ENCODE results near the gene SNRNP48.
A peak's percentile ranks its signal among the peaks of the same experiment; 100 is the strongest.

SNRNP48 gene

DNA sequence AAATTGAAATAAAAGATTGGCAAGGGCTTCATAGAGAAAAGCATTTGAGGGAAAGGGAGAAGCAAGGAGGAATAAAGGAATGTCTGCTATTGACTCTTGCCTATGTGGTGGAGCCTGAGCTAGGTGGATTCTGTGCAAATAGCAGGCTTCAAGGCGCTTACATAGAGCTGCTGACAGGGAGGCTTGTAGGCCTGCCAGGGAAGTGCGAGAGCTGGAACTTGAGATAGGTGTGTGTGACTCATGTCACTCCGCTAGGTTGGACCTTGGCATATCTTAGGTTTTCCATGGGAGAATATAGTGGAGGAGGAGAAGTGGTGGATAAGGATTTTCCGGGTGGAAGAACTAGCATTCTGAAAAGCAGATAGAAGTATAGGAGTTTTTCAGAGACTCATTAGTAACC lies 14.0 kb downstream of the SNRNP48 start:
- DNase-seq = no peak

DNA sequence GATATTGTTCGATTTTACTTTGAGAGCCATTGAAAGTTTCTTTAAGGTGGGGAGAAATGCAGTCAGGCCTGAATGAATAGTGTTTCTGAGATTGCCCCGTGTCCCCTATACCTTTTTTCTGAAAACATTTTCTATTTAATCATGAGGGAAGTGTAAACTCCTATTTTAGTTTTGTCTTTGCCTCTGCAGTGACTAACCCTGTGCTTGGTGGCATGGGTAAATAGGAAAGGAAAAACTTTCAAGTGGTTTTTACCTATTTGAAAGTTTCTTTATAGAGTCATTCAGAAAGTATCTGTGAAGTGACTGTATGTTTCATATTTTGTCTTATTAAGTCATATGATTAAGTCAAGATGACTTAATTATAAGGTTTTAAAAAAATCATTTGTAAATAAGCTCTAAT lies 14.5 kb downstream of the SNRNP48 start:
- no peak for DNase-seq

DNA sequence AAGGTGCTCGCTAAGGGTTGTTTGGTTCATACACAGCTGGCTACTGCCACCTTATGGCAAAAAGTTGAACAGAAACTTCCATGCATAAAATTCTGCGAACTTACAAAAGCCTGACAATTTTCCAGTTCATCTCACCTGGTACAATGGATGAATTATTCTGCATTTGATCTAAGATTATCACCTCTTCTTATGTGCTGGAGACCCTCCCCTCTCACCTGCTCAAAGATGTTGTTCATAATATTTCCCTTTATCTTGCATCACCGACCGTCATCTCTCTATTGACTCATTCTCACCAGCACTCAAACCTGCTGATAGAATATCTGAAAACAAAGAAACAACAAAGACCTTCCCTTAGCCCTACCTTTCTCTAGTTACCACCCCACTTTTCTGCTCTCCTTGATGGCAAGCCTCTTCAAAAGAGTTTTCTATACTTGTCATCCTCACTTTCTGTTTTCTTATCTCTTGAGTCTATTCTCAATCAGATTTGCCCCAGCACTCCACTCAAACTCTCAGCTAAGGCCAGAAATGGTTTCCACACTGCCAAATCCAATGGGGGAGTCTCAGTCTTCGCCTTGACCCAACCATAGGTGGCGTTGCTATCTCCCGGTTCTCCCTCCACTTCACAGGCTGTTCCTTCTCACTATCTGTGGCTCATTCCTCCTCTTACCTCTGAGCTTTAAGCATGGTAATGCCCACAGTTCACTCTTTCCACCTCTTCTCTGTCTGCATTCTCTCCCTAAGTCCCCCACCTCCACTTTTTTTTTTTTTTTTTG lies 25.8 kb downstream of the SNRNP48 start:
- peak; percentile 37 for DNase-seq

DNA sequence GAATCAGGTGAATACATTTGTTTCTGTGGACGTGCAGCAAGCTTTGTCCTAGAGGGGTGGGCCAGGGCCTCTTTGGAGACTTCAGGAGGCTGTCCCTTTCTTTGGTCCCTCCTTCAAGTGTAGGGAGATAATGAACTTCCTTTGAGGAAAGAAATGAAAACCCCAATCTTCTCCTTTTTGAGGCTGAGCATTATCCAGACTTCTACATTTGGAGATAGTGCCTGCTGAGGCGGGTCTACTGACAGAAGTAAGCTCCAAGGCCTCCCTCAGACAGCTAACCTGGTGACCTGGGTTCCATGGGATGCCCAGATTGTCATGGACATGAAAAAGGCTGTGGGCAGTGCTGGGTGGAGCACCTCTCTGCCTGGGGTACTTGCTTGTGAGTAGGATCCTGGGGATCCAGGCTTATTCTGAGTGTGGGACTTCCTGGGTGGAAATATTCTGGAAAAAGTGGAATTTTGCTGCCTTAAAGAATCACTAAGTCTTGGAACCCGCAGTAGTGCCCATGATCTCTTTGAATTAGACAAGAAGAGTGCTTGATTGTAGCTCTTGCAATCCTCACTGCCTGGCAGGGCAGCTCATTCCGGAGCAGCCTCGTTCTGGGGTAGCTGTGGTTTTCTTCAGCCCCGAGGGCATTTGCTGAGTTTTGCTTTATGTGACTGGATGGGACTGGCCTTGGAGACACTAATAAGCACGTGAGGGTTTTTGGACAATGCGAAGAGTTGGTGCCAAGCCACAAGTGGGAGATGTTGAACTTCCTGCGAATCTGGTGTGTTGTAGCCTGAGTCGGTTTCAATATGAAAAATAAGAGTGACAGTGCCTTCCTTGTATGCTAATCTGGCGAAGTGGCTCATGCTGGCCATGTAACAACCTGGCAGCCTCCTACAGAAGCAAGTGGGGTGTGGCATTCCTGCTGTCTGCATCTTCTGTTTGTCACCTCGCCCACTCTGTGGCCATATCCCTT lies 28.1 kb downstream of the SNRNP48 start:
- no peak for DNase-seq

DNA sequence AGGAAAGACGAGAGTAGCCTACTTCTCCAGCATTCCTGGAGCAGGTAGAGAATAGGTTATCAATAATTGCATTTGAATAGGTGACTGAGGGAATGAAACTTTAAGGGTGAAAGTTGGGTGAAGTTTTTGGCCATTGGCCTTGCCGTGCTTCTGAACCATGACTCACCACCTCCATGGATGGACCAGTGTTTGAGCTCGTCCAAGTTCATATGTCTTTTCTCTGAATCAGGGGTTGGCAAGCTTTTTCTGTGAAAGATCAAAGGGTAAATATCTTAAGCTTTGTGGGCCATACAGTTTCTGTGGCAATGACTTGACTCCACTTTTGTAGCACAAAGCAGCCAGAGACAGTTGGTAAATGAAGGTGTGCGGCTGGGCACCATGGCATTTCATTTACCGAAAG lies 31.8 kb downstream of the SNRNP48 start:
- no peak for DNase-seq

DNA sequence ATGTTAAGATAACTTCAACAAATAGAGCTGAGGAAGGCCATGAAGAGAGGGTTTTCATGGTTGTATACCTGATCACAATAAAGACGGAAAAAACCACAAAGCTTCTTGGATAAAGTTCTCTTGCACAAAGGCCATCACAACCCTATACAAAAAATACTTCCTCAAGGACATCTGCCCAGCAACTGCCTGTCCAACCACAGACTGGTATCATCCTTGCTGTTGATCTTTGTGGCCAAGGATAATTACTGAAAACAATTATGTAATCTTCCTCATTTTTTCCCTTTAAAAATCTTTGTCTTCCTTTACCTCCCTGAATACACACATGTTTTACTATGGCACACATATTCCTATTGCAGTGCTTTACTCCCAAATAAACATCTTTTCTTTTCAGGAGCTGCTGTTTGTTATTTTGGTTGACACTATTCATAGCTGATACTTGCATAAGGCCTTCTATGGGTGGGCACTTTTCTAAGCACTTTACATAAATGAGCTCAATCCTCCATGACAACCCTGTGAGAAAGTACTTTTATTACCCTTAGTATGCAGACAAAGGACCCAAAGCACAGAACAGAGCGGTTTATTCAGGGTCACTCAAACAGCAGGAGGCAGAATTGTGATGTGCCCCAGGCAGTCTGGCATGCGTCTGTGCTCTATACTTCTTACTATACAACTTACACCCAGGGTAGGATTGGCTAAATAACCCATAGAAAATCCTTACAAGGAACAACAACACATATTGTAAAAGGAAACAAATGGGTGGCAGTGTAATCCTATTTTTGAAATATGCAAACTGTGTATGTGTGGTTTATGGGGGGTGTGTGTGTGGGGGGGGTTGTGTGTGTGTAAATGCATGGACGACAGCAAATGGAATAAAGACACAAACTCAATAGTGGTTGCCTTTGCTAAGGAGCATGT lies 35.1 kb downstream of the SNRNP48 start:
- peak; percentile 16 for DNase-seq

DNA sequence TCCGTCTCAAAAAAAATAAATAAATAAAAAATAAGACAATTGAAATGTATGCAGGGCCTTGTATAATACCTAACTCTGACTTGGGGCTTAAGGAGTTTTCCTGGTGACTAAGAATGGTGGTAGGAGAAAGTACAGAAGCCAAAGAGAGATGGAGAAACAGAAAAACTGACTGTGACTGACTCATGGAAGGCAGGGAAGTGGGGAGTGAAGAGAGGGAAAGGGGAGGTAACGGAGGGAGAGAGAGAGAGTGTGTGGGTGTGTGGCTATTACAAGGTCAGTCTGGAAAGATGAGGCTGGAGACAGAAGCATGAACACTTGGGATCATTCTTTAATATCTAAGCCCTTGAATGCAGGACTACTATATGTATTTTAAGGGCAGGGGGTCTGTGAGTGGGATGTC lies 38.5 kb downstream of the SNRNP48 start:
- DNase-seq = no peak

DNA sequence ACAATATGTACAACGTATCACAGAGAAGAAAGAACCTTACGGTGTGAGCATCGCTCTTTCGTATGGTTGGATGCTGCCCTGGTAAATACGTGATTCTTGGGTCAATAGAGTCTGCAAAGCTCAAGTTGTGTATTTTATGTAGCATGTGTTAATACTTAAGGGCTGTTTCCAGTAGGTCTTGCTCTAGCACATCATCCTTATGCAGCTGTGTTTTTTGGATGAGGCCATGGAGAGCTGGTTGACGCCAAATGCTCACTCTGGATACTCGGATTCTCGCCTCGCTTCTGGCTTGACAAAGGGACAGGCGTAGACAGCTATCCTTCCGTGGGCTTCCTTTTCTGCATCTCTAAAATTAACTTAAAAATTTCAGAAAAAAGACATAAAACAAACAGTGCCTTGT lies 38.9 kb downstream of the SNRNP48 start:
- DNase-seq = no peak

DNA sequence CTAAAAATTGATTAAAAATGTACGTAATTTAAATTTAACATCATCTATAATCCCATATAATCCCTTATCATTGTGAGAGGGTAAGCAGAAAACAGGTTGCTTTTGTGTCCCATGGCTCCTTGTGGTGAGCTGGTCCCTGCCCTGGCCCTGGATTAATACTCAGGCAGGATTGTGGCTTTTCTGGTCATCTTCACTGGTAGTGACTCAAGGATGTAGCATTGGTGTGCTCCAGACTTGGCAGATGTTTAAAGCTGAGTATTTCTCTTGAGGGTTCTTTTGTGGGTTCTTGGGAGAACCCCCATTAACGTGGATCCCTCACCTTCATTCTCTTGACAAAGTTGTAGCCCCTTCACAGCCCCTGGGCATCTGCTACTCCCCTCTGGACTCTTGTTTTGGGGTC lies 39.3 kb downstream of the SNRNP48 start:
- DNase-seq = no peak

DNA sequence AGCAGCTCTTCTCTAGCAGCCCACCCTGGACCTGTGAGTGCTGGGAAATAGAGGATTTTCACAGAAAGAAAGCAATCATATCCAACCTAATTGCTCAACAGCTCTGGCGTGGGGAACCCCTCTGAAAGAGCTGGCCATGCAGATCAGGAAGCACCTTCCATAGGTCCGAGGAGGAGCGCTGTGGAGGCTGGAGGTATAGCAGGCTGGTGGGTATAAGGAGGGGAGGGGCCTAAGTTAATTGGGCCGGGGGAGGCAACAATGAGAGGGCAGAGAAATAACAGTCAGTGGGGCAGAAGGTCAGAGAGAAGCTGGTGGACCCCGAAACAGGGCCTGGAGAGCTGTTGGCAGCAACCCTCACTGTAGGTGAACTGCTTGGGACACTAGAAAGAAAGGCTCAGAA lies 40.8 kb downstream of the SNRNP48 start:
- DNase-seq = no peak

DNA sequence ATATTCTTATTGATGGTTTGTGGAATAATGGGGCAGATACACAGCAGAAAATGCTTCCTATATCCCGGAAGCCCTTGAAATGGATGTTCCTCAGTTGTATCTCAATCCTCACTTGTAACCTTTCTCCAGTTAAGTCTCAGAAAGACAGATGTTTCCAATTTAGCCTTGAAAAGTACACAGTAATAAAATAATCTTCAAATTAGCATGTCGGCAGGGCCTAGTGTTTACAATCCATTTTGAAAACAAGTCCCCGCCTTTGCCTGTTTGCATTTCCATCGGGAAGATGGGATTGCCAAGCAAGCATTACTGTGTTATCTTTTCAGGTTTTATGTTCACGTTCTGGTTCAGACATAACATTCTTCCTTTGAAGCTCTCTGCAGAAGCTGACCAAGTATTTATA lies 41.5 kb downstream of the SNRNP48 start:
- peak; percentile 6 for DNase-seq

DNA sequence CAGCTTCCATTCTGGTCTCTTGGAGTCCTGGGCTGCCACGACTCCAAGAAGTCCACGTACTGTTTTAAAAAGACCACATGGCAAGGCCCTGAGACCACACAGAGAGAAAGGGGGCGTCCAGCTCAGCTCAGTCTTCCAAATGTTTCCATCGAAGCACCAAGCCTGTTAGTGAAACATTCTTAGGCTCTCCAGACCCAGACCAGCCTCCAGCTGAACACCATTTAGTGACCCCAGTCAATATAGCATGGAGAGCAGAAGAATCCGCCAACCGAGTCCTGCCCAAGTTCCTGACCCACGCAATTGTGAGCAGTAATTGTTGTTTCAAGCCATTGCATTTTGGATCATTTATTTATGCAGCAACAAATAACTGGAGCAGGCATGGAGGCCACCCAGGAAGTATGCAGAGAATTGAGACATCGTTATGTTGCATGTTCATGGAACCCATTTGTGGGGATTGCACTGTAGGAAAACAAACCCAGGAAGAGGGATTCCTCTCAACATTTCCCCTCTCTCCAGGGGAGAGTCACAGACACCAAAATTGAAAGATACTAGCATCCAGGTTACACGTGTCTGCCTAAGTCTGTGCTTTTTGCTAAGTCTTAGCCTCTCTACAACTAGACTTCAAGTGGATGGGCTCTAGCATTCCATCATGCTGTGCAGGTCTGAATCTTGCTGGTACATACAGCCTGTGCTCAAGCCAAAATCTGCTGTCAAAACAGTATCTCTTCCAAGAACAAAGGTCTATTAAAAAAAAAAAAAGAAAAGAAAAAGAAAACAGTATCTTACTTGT lies 42.7 kb downstream of the SNRNP48 start:
- no peak for DNase-seq

DNA sequence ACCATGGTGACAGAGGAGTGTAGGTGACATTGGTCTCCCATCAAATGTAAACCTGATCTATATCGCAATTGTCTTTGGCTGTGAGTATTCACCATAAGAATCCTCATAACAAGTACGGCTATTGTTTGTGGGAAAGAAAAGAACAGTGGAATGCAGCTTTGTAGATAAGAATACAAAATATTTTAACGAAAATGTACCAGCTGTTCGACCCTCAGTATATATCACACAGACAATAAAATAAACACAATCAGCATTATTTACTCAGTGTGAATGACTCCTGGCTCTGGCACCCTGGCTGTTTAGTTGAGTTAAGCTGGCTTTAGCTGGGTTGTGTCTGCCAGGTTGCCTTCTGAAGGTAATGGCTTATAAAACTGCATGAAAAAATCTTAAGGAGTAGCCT lies 43.4 kb downstream of the SNRNP48 start:
- DNase-seq = no peak

DNA sequence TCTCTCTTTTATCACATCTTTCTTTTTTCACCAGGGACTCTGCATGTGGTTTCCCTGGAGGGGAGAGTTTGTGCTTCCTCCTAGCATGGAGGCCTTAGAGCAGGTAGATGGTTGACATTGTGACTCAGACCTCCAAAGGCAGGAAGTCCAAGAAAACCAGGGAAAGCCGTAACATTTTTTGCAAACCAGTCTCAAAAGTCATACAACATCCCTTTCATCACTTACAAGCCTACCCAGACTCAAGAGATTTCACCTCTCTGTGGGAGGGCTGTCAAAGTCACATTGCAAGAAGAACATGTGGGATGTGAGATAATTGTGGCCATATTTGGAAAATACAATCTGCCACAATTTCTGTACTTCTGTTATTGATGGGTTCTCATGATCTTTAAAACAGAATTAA lies 46.2 kb downstream of the SNRNP48 start:
- DNase-seq = no peak

DNA sequence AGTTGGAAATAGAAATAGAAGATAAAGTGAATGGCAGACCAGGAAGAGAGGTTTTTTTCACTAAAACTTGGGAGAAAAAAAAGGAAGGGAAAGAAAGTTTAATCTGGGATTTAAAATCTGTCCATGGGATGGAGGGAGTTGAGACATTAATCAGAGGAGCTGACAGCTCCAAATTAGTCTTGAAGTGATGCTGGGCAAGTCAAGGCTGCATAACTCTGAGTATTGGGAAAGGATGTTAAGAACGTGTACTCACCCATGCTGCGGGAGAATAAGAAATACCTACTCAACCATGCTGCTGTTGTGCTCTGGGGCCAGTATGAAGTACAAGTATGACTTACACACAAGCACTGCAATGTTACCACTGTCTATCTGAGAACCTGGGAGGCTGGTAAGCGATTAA lies 47.5 kb downstream of the SNRNP48 start:
- no peak for DNase-seq

DNA sequence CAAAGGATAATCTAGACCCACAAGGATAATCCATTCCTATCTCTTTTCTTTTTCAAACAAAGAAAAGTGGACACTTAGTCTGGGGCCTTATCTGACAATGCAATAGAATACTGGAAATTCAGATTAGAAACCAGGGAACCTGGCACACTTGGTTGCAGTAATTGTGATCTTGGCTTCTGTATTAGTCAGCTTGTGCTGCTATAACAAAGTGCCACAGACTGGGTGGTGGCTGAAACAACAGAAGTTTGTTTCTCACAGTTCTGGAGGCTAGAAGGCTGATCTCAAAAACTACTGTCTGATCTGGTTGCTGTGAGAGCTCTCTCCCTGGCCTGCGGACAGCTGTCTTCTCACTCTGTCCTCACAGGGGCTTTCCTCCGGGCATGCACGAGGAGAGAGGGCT lies 49.4 kb downstream of the SNRNP48 start:
- no peak for DNase-seq

DNA sequence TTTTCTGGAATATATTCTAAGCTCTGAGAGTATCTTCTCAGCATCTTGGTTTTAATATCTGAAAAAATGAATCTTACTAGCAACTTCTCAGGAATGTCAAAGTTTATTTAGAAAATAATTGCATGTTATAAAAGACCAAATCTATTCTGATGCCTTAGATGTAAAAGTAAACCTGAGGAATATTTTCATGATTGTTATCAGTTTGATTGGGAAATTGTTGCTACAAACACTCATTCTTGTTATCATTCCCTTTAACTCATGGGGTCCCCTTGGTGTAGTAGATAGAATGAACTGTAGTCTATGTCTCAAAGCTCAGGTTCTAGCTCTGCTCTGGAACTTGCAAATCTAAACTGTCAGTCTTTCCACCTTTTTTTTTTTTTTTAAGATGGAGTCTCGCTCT lies 50.0 kb downstream of the SNRNP48 start:
- DNase-seq = no peak

DNA sequence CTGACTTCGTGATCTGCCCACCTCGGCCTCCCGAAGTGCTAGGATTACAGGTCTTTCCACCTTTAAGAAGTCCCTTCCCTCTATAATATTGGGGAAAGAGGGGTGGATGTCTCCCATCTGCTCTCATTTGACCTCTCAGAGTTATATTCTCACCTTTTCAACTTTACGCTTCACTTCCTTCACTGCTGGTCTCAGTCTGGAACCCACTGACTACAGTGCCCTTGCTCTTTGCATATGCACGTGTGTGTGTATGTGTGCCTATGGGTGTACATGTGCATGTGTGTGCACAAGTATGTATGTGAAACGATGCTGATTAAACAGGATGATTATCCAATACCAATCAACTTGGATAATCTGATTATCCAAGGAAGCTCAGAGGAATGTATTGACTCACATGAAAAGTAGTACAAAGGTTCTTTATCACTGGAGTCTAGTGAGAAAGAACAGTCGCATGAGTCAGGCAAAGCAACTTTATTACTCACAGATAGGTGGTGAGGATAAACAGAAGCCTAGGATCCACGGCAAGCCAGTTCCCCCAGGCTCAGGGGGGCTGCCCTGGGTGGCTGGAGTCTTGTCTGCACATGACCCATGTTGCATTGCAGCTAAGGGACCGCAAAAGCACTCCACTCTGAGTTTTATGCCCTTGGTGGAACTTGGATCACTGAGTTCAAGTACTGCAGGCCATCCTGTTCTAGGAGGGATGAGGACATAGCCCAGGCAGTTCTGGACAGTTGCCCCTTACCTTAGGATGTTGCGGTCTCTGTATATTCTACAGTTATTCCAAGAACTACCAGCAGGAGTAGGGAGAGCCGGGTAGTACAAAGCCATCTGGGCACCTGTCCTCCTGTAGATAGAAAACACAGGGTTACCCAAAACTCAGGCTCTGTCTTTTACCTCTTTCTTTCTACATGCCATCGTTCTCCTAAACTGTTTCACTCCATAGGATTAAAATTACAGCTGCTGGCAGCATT lies 50.9 kb downstream of the SNRNP48 start:
- no peak for DNase-seq

DNA sequence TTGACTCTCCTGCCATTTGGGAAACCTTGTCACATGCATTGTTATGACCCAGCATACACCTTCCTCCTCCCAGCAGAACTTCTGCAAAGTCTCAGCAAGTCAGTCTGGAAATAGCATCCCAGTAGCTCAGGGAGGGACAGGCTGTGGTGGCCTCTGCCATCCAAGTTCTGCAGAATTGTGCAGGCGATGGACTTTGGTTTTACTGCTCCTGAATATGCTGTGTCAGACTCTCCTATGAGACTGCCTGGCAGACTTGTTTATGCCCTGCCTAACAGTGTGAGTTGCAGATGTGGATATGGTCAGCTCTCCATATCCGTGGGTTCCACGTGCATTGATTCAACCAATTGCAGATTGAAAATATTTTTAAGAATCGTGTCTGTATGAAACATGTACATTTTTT lies 52.8 kb downstream of the SNRNP48 start:
- no peak for DNase-seq

DNA sequence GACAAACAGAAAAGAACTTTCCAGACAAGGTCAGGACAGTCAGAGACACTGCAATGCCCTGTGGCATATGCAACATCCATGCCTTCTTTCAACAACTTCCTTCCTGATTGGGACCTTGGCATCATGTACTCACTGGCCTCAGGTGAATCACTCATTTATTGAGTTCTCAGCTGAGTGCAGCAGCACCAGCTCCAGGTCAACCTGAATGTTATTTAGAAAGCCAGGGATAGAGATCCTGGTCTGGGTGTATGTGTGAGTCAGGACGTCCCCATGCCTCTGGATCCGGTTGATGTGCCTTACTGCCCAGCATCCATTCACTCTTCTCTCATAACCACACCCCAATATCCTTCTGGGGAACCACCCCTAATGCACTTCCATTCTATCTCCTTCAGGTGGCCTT lies 54.4 kb downstream of the SNRNP48 start:
- no peak for DNase-seq

DNA sequence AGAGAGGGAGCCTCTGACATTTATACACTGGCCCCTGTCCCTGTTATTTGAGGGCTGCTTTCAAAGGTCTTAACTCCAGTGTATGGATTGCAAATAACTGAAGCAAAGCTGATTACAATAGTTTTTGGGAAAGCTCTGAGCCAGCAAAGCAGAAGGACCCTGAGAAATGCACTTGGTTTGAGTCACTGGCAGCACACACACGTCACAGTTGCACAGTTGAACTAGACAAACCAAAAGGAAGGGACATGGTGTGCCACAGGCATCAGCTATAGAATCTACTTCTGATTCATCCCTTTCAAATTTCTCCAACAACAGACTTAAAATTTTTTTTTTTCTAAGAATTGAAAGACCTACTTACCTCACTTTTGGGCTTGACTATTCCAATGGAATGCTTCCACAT lies 56.4 kb downstream of the SNRNP48 start:
- DNase-seq = no peak
